Endothelial cell of umbilical vein (primary cell): ENCODE results near the gene CD247.

Experiments used
- CTCF ChIP-seq, 2 donors: IDR thresholded peaks; 1 replicate in 1 of 2; 2 replicates in 1 of 2; pipeline ENCODE4 v1.5.1; 2011; ENCODE audit warnings: low read length in 2 of 2, mild to moderate bottlenecking in 2 of 2, moderate library complexity in 2 of 2, control low read depth in 1 of 2, inconsistent platforms in 1 of 2, low read depth in 1 of 2; ENCODE audit not compliant: insufficient read depth in 1 of 2; ENCODE audit errors: extremely low read depth in 1 of 2
- EZH2 ChIP-seq: IDR thresholded peaks from 2 replicates; pipeline ENCODE4 v1.6.1; 2012; ENCODE audit warnings: borderline replicate concordance, low read depth, mild to moderate bottlenecking, moderate library complexity, low read length, inconsistent platforms; ENCODE audit not compliant: severe bottlenecking
- GATA2 ChIP-seq: IDR thresholded peaks from 2 replicates; pipeline ENCODE4 v1.7.0; 2011; ENCODE audit warnings: low read depth, mild to moderate bottlenecking, moderate library complexity, mixed read lengths, low read length; ENCODE audit not compliant: insufficient read length, insufficient read depth
- MAX ChIP-seq: IDR thresholded peaks from 2 replicates; pipeline ENCODE4 v1.6.1; 2011; ENCODE audit not compliant: insufficient read depth, insufficient read length
- POLR2A ChIP-seq: IDR thresholded peaks from 2 replicates; pipeline ENCODE4 v1.6.1; 2012; ENCODE audit warnings: low read depth, mild to moderate bottlenecking, control low read depth, low read length
- POLR2AphosphoS5 ChIP-seq: IDR thresholded peaks from 2 replicates; pipeline ENCODE4 v1.6.1; 2012; ENCODE audit warnings: low read depth, mild to moderate bottlenecking, control low read depth, low read length, moderate library complexity; ENCODE audit not compliant: insufficient read depth

- TF ChIP-seq CTCF (IDR thresholded peaks at IDR 0.05; ENCODE audit: extremely low read depth in 1 of 2, insufficient read depth in 1 of 2, low read depth in 1 of 2, low read length in 2 of 2), result no peak
- no peak for TF ChIP-seq POLR2AphosphoS5
- no peak for TF ChIP-seq POLR2A
- no peak for TF ChIP-seq EZH2
- no peak for TF ChIP-seq MAX
- TF ChIP-seq GATA2, result no peak
Measured at GRCh38 chr1:167463875-167464575, 54.3 kb downstream of the CD247 start.
